HG02610 (cell line): Measurements from ENCODE around the gene GDF10.

ENCODE experiments used
- ATAC-seq: cut with Tn5 transposase; IDR thresholded peaks from one replicate; pipeline ENCODE4 v1.9.1; 2021; ENCODE audit warnings: mild to moderate bottlenecking, moderate library complexity; ENCODE audit not compliant: unreplicated experiment

GDF10 gene, protein sequence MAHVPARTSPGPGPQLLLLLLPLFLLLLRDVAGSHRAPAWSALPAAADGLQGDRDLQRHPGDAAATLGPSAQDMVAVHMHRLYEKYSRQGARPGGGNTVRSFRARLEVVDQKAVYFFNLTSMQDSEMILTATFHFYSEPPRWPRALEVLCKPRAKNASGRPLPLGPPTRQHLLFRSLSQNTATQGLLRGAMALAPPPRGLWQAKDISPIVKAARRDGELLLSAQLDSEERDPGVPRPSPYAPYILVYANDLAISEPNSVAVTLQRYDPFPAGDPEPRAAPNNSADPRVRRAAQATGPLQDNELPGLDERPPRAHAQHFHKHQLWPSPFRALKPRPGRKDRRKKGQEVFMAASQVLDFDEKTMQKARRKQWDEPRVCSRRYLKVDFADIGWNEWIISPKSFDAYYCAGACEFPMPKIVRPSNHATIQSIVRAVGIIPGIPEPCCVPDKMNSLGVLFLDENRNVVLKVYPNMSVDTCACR

DNA sequence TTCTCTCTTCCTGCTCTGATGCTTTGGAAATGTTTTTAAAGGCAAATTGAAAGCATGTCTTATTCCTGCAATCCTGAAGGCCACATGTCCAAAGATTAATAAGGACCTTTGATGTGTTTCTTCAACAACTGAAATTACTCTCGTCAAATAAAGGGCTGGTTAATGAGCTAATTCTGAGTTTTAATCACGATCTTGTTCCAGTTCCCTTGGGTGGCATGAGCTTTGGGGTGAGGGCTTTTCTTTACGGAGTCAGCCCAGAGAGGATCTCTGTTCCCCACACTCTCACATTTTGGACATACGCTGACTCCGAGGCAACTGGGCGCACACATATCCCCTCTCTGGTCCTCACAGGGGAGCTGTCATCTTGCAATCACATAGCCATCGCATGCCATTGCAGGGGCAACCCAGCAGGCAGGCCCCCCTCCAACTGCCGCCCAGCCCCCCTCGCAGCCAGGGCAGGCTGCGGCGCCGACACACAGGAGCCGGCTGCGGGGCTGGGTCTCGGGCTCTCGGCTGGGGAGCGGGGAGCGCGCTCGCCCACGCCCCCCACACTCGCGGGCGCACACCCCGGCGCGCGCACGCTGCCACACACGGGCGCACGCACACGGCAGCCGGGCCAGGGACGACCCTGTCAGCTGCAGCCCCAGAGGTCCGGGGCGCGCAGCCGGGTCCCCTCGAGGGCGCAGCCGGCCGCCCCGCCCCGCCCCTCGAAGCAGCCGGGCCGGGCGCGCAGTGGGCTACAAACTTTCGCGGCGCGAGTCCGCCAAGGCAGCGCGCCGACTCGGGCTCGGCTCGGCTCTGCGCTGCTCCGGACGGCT, at the start of gene GDF10:
GDF10 (plus strand) TSS at position 587 of the 818 bp plus-strand sequence. CDS start 455 bp downstream, outside the sequence.
- no peak for ATAC-seq

DNA sequence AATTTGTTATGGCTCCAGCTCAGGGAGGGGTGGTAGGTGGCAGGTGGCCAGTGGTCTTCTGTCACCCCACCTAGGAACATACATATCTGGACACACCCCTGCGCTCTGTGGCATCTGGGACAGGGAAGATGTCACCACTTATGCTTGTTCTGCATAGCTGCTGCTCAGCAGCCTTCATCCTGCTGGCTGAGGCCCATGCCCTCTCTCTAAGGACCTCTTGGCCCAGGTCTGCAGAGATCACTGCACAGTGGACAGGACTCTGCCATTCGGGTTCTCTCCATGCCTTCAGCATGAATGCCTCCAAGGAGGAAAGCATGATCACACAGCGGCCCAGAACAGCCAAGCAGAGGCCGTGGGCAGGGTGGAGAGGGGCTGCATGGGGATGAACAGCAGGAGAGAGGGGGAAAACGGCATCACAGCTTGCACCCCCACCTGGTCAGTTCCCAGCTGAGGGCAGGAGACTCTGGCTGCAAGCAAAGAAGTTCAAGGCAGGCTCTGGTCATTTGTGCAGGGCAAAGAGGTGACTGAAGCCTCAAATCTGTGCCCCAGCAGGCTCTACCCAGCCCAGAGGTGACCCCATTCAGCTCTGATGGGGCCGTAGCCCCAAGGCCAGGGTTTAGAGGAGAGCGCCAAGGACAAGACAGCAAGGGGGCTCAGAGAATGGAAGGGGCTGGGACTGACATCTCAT, 47.8 kb upstream of the GDF10 start:
- ATAC-seq = no peak

DNA sequence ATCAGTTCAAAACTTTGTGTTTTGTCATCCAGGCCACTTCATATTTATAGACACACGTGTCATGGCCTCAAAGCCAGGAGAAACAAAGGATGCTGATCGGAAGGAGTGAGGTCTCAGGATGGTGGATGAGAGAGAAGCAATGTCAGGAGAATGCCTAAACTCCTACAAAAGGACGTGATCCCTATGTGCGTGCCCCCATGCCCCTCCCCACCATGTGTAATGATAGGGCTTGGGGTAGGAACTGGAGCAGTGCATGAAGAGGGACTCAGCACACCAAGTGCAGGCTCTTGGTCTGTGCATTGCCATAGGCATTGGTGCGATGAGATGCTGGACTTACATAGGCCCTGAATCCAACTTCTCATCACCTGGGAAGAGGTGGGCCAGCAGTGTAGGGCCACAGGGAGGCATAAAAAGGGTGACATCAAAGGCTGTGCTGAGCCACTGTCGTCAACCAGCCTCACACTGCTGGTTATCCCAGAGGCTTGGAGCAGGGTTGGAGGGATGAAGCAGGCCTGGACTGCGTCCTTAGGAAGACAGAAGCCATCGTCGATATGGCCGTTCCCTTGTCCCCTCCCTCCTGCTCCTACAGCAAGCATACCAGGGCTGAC, 46.9 kb upstream of the GDF10 start:
- ATAC-seq = no peak

DNA sequence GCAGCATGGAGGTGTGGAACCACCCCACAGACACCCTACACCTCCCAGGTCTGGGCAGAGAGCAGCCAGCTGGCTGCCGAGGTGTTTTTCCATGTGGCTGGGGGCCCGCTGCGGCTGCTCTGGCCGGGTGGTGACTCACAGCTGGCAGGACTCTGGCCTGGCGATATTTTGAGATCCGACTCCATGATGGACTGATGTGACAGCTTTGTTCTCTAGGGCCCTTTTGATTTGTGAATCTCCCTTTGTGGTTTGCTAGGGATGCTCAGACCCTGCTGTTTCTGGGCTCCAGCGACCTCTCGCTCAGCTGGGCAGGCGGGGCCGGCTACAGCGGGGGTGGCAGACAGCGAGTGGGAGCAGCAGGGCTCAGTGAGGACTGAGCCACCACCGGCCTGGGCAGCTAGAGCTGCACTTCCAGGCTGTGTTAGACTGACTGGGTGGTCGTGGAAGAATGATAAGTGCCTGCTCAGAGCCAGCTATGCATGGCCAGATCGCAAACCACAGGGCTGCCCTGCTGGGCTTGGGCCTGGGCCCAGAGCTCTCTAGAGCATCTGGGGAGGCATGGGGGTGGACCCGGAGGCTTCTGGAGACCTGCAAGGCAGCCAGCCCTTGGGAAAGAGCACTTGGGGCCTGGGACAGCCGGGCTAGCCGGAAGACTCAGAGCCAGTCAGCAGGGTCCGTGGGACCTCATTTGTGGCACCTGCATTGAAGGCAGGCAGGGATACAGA, 46.2 kb upstream of the GDF10 start:
- ATAC-seq = no peak

DNA sequence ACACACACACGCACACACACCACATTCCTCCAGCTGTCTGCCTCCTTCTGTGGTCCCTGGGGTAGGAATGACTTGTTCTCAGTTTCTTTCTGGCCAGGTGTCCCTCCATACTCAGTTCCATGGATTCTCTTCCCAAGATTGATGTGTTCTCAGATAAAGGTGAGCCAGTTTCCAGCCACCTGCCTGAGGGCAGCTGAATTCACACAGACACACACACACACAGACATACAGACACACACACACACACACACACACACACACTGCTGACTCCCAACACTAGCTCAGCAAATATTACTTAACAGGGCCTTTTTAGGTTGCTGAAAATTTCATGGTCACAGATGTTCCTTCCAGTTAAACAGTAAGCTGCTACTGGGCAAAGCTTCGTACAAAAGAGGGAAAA, 45.4 kb upstream of the GDF10 start:
- ATAC-seq = no peak

DNA sequence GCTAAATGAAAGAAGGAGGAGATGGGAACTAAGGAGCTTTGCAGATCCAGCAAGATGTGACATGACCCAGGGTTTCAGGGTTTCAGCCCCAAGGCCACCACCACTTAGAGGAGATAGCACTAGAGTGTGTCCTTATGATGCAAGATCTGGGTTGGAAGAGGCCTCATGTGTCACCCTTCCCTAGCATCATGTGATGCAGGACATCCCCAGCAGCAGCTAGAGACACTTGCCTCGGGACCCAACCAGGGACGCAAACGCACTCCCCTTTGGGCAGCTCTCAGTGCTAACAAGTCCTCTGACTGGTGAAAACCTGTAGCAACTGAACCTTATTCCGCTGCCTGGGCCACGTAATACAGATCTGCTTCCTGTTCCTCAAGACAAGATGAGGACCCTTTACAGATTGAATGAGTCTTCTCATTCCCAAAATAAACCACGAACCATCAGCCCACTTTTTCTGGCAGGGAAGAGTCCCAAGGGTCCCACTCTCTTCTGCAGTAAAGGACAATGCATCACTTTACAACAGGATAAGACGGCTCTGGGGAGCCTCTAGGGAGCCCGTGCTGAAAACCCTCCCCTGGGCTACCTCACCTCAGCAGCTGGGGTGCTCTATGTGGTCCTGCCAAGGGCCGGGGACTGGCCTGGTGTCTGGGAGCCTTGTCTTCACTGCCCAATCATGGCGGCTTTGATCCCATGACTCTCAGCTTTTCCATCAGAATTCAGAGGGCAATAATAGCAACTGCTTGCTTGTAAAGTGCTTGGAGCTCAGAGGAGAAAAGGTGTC, 44.8 kb upstream of the GDF10 start:
- ATAC-seq = no peak

DNA sequence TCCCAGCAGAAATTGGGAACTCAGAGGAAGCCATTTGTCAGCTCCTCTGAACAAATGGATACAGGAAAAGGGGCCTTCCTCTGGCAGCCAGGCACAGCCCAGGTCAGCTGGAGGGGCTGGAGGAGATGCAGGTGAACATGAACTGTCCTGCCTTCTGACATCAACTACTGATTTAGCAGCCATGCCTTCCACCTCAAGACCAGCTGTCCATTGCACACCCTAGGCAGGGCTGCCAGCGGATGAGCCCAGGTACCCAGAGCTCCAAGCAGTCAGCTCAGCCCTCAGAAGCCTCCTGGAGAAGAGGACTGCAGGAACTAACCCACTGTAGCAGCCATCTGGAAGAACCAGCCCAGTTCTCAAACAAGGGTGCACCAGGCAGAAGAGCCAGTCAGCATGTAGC, 44.1 kb upstream of the GDF10 start:
- ATAC-seq = no peak

DNA sequence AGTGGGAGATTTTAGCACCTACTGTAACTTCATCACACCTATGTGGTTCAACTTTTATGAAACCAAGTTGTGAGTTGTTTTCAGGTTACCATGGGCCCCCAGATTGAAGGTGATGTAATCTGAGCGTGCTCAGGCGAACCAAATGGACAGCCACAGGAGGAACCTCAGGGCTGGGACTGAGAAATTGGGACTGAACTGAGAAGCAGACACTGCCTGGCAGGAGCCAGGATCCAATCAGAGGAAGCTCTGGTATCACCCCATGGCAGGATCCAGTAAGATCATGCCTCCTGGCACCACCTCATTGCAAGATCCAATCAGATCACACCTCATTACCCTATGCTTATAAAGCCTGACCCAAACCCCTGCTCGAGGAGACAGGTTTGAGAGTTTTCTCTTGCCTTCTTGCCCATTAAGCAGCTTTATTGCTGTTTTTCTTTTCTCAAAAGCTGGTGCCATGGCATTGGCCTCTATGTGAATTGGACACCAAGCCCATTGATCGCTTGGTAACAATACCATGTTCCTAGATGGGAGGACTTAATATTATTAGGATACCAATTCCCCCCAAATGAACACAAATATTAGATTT, 43.2 kb upstream of the GDF10 start:
- no peak for ATAC-seq

DNA sequence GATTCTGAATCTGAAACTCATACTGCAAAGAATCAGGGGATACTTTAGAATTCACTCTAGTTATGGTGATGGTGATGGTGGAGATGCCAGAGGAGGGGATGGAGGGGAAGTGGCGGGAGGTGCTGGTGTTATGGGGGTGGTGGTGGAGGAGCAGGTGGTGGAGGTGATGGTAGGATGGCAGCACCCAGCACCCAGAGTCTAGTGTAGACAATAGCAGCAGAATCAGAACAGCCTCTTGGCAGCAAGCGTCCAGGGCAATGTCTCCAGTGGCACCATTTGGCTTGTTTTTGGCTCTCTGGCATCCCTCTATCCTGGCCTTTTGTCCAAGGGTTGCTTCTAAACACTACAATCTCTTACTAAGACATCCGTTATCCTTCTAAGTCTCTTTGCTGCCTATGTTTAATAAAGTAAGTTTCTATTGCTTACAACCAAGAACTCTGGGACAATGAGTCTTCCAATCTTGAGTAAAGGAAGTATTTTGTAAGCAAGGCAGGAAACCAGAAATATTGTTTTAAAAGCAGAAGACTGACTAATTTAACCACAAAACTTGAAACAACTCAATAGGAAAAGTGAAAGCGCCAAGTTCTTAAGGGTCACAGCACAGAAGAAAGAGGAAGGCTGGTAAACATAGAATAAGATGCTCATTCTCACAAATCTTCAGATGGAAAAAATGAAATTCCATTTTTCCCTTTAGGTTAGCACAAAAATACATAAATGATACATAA, 42.4 kb upstream of the GDF10 start:
- peak; percentile 45 for ATAC-seq

DNA sequence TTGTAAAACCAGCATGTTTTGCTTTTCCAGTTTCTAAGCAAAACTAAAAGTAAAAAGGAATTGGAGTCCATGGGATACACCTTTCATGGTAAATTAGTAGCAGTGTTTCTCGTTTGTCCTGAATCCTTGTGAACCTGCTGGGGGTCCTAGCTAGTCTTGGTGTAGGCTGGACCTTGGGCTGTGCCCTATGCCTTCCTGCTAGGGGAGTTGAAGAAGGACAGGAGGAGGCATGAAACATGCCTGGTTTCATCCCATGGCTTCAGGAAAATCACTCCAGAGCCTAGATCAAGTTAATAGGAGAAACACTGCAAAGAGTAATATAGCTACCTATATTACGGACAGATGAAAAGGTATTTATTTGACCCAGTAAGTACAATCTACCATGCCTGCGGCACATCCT, 41.1 kb upstream of the GDF10 start:
- ATAC-seq = no peak

DNA sequence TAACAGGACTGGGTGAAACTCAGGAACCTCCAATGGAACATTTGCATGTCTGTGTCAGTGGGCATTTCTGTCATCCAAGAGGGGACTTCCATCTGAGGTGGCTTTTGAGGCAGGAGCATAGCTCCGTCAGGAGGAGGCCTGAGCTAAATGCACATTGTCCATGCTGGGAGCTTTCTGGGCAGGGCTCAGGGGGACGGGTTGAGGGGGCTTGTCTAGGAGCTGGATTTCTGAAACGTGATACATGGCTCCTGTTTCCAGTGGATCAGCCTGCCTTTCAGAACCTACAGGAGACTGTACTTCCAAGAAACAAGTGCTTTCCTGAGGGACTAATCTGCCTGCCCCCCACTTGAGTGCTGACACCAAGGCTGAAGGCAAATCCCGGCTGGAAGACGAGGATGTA, 40.5 kb upstream of the GDF10 start:
- no peak for ATAC-seq

DNA sequence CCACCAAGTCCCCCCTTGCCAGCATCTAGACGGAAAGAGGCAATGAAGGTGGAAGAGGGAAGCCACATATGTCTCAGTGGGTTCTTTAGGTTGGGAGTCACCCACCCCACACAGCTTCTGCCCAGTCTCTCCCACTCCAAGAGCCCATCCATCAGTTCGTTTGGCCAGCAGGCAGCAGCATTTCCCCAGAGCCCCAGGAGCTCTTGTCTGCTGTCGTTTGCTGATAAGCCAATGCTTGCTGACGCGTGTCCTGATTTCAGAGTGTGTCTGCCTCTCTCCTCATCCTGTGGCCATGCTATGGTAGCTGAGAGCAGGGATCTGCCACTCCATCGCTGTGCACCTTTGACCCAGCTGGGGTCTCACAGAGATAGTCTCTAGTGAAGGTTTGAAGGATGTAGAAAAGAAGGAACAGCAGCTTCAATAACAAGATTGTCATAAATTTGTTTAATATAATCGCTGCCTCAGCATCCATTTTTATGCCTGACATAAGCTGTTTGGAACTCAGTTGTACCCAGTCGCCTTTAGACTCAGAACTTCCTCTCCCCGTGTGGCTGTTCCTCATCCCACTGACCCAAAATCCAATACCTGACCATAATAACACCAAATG, 39.4 kb upstream of the GDF10 start:
- ATAC-seq = no peak

DNA sequence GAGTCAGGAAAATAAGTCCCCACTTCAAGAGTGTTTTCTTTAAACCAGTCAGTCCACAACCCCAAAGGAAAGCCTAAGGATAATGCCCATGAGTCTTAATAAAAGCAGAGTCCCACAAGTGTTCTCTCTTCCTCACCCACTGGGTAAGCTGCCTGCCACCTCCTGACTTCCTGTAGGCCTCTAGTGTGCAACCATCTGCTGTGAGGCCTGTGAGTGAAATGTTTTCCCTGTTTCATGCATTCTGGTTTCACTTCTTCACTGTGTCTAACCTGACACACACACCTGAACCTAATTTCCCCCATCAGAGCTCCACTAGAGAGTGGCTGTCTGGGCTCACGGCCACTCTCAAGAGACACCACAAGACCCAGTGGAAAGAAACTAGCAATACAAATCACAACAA, 38.9 kb upstream of the GDF10 start:
- peak; percentile 96 for ATAC-seq

DNA sequence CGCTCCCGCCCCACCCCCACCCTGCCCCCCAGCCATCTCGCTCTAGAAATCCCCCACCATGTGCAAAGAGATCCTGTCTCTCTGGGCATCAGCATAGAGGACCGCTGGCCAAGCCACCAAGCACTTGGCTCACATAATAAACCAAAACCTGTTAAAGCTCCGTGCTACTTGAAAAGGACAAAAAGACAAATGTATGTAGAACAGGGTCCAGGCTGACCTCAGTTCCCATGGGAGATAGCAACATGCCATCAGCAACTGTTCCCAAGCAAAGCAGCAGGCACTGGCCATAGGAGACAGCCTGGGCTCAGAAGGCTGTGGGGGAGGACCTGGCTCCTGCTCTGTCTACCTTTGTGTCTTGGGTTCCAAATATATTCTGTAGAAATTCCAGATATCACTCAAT, 38.4 kb upstream of the GDF10 start:
- no peak for ATAC-seq

DNA sequence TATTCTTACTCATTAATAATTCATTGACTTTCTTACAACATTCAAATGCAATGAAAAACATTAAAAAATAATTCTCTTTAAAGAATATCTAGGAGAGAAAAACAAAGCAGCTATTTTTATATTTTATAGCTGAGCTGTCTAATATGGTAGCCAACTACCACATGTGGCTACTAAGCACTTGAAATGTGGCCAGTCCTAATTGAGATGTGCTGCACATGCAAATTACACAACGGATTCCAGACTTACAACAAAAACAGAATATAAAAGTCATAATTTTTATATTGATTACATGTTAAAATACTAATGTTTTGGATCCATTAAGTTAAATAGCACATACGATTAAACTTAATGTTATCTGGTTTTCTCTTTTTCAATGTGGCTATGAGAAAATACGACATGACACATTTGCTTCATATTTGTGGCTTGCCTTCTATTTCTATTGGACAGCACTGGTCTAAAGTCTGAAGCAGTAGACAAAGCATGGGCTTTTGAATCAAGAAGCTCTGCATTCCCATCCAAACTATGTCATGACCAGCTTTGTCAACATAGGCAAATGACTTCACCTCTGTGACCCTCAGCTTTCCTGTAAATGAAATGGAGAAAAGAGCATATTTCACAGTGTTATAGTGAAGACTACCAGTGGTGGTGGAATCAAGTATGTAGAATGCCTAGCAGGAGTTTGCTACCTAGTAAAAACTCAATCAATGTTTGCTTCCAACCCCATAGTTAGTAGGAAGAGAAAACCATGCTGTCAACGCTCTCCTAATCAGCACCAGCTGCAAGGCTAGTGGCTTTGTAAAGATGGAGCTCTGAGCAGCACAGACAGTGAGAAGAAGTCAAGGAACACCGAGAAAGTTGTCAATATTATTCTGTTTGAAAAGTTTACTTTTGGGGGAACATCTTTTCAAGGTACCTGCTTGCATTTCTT, 37.1 kb upstream of the GDF10 start:
- ATAC-seq = no peak

DNA sequence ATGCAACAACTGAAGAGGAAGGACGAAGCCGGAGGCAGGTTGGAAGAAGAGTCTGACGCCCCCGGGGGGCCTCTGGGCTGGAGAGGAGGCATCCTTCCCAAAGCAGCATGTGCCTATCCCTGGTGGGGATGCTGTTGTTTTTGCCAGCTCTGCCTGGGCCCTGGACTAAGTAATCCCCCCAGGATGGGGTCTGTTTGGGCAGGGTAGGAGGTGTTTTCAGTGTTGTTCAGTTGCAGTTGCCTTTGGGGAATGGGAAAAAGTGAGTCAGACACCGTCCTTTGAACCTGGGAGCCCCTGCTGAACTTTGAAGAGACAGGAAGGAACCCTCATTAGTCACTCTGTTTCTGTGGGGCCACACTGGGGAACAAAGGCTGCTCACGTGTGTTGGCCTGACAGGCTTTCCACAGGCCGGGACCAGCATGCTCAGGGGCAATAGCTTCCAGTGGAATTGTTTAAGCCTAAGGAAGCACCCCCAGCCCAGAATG, 35.2 kb upstream of the GDF10 start:
- ATAC-seq = no peak

DNA sequence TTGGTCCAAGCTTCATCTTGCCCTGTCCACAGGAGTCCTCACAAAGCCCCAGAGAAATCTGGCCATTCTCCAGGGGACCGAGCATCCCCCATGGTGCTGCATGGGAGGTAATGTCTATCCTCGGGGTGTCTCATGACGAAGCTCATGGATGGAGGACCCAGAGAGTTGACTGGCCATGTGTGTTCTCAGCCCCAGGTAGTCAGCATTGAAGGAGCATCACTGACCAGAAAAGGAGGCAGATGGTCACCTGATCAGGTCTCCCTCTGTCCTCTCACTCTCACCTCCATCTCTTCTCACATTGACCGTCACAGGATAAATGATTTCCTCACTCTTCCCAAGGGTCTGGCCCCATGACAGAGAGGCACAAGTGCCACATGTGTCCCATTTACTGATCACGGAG, 33.4 kb upstream of the GDF10 start:
- no peak for ATAC-seq
